Colon (tissue), 2 donors: Measurements from ENCODE around the gene ARHGAP10.
"Not testable (repeated sequence)": the region's sequence is repeated elsewhere in the genome, so short reads cannot be mapped to it uniquely, and the experiment has no call there.

Experiments
- FAIRE-seq: peaks from 2 replicates; lab custom pipeline; 2012; peaks lifted over from hg19 to GRCh38; lab: Jason Lieb, UNC
- donor health status: control.
- donor health status: control.

The ARHGAP10 gene

DNA sequence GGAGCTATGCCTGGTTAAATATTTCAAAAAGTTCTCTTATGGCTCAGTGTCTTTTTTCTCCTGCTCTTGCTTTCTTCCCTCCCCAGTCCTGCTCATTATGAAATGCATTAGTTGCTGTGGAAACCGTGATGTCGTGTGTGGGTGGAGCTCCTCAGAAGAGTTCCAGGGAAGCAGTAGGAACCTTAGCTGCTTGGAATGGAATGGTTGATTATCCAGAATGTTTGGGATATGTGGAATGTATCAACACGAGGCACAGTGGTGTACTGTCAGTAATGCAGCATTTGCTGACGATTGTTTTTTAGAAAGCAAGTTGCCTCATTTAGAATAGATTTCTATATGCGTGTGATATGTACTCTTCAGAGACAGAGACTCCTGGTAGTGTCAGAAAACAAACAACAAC, 333.2 kb downstream of the ARHGAP10 start:
- FAIRE-seq: no peak

- FAIRE-seq: no peak
Observed at GRCh38 chr4:148067301-148067916, 335.5 kb downstream of the ARHGAP10 start.

DNA sequence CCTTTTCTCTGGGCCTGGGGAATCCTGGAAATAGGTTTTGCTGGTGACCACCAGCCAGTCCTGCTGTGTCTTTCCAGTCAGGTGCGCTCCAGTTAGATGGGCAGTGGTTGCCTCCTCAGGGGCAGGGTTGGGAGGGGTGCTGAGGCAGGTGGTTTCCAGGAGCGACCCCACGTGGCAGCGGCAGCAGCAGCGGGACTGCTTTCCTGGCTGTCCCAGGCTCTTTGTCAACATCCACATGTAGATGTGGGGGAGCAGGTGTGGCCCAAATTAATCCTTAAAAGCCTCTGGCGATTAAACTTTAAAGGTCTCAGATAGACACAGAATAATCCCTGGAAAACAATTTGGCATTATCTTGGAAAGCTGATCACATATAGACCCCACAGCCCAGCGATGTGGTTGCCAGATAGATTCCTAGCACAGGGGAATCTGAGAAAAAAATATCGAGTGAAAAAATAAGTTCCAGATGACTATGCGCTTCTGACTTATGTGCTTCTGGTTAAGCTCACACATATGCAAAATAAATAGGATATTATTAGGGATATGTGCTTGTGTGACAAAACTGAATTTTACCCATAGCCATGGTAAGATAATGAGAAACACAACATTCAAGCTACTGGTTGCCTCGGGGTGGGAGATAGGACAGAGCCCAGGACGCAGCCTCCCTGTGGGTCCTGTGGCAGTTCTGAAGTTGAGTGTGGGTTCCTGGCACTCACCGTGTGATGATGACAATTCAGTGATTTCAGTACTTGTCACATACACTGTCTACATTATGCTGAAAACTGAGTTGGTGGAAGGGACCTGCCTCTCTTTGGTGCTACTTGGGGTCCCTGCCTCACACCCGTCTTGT, 336.4 kb downstream of the ARHGAP10 start:
- FAIRE-seq: no peak

DNA sequence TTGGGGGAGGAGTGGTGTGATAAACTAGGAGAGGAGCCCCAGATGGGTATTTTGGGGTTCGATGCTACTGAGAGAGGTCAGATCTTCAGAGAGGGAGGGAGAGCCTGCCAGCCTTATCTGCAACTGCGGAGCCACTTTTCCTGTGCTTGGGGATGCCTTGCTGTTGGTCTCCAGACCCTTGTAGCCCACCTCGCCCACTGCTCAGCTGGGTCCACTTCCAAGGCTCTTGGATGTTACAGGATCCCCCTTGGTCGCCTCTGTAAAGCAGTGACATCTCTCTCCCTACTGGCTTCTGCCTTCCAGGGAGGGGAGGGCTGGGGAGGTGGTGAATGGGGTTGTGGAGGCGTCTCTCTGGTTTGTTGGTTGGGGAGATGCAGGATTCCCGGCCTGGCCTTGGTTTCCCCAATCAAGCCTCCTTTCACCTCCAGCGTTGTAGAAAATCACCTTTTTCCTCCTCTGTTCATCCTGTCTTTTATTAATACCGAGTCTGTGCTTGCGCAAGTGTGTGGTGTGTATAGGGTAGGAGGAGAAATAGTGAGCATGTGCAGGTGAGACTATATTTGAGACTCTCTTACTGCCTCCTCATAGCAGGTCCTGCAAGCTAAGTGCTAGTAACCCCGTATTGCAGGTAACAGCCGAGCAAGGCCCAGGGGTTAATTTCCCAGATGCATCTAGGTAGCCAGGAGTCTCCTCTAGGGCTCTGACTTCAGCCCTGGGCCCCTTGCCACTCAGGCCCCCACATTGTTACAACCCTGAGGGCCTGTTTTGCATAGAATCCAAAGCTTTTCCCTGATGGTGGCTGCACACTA, 337.4 kb downstream of the ARHGAP10 start:
- no peak for FAIRE-seq

- no peak for FAIRE-seq
Observed at GRCh38 chr4:148069895-148070178, 337.9 kb downstream of the ARHGAP10 start.

- FAIRE-seq: no peak
Observed at GRCh38 chr4:148071009-148071408, 339.1 kb downstream of the ARHGAP10 start.

DNA sequence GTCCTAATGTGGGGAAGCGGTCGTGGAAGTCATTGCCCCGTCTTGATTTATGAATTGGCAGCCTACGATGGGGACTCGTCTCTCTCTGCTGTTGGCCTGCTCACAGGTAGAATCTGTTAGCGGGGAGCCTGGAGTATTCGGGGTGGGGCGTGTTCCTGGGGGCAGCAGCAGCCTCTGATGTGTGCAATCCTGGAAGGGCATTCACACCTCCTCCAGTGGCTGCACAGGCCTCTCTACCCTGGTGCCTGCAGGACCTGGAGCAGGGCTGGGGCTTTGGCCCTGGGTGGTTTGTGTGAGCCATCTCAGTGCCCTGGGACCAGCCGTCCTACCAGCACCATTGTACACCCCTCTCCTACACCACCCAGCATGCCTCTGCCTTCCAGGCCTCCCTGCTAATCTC, 340.9 kb downstream of the ARHGAP10 start:
- FAIRE-seq: no peak

DNA sequence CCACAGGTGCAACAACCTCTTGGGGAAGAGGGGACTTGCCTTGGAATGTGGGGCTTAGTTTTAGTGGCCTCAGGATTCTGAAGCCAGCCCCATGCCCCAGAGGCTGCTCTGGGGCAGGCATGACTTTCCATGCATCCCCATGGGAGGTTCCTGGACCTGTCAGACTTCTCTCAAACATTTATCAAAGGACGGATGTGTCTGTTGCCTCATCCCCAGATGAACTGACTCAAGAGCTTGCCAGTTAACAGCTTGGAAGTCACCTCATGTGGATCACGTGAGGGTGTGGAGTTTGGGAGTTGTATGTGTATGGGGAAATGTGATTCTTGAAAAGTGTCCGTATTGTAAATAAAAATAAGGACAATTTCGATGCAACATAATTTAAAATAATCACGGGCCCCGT, 341.5 kb downstream of the ARHGAP10 start:
- no peak for FAIRE-seq

GRCh38 chr4:148074462-148074861, 342.6 kb downstream of the ARHGAP10 start:
- no peak for FAIRE-seq

DNA sequence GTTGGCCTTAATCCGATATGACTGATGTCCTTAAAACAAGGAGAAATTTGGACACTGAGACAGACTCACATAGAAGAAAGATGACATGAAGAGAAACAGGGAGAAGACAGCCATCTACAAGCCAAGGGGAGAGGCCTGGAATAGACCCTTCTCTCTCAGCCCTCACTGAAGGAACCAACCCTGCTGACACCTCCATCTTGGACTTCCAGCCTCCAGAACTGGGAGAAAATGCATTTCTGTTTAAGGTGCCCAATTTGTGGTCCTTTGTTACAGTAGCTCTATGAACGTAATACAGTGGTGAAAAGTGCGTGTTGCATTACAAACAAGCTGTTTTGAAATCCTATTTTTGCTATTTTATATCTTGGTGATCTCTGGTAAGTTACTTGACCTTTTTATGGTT, 343.6 kb downstream of the ARHGAP10 start:
- FAIRE-seq: no peak

DNA sequence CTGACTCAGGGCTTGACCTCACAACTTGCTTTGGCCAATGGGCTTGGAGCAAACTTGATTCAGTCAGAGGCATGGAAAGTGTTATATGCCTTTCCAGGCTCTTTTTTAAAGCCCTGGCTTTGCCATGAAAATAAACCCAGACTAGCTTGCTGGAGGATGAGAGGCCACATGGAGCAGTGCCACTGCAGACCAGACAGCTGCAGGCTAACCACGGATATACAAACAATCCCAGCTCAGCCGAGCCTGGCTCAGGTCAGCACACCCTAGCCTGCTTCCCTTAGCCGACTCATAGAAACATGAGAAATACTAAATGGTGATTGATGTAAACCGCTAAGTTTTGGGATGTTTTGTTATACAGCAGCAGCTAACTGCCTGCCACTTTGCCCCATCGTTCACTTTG, 345.1 kb downstream of the ARHGAP10 start:
- no peak for FAIRE-seq

DNA sequence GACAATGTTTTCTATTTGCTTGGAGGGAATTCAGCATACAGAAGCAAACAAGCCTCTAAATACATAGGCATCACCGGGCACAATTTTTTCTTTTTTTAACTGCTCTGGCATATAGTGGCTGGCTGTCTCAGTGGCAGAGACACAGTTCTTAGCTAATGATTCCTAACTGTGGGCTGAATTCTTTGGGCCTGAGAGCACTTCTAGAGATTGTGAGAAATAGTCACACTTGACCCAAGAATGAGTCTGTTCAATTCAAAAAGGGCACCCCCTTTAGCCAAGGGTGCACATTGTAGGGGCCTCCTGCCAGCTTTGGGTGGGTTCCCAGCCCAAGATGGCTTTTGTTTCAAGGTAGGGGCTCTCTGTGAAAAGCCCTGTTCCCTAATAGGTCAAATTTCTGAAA, 345.7 kb downstream of the ARHGAP10 start:
- FAIRE-seq: no peak

- no peak for FAIRE-seq
Observed at GRCh38 chr4:148078061-148078460, 346.2 kb downstream of the ARHGAP10 start.

- no peak for FAIRE-seq
Observed at GRCh38 chr4:148079961-148080360, 348.1 kb downstream of the ARHGAP10 start.

DNA sequence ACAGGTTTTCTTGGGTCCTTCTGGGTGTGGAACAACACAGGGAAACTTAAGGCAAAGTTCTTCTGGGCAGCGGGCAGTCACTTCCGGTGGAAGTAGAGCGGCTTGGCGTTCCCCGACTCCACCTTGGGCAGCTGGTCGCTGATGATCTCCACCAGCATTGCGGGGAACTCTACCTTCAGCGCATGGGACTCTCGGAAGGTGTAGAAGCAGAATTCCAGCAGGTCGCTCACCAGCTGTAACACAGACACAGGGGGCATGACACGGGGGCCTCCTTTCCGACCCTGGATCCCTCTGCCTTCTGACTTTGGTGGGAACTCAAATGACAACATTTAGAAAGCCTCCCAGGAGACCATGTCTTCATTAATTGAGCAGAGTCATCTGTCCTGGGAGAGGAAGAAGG, 349.4 kb downstream of the ARHGAP10 start:
- no peak for FAIRE-seq

DNA sequence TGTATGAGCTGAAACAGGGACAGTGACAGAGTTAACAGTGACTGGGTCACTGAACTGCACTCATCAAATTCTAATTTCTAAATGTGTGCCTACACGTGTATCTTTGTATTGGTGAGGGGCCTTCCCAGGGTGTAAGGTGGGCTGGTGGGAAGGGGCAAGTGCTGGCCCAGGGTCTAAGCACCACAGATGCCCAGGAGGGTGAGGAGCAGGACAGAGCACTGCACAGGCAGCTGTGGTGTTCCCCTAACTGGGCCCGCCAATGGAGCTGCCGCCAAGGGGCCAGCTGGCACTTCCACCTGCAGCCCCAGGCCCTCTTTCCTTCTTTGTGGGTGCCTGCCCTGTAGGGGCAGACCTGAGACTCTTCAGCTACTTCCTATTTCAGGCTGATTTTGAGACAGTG, 349.9 kb downstream of the ARHGAP10 start:
- FAIRE-seq: no peak

- FAIRE-seq: not testable (repeated sequence)
Observed at GRCh38 chr4:148083073-148083472, 351.2 kb downstream of the ARHGAP10 start.

GRCh38 chr4:148089624-148090023, 357.7 kb downstream of the ARHGAP10 start:
- no peak for FAIRE-seq

DNA sequence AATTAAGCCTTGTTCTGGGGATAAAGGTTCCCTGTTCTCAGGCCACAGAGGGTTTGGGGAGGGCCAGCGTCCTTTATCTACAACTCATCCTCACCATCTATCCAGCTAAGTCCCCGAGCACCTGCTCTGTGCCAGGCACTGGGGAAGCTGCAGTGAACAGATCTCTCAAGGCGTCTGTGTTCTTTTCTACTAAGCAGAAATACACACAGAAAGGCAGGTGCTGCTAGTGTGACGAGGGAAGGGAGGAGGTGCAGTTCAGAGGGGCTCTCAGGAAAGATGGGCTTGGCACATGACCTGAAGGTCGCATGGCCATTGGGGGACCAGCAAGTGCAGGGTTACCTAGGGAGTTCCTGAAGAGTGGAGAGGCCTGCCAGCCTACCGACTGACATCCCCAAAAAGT, 358.1 kb downstream of the ARHGAP10 start:
- FAIRE-seq: no peak

DNA sequence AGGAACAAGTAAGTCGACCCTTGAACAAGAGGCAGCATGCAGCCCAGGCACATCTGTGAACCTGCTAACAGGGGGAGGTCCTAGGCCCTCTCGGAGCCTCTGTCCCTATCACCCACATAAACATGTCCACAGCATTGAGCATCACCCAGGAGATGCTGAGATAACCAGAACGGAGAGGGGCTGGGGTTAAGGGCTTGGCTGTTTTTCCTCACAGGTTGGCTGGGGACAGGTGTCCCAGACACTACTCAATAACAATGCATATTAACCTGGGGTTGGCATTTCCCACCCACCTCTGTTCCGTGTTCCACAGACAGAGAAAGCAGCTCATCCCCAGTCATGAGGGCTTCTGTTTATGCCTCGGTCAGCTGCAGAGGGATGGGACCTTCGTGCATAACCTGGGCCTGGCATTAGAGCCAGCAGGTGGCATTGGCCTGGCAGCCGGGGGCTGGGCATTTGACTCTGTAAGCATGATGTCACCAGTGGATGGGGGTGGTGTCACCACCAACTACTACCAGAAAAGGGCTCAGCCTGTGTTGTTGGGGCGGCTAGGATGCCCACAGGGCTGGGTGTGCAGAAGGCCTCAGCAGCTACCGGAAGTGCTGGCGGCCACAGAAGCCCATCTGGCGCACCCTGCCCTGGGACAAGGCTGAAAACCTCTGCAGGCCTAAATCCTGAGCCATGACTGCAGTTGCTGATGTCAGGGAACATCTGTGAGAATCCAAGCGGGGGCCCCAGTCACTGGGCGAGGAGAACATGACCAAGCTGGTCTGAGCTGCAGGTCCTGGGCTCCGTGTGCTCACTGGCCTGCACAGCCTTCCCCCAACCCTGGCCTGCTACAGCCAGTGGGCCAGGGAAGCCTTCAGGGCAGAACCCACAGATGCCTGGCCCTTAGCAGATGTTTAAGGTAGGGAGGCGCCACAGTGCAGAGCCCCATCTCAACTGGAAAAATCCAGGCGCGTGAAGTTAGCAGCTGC, 358.9 kb downstream of the ARHGAP10 start:
- no peak for FAIRE-seq

GRCh38 chr4:148091896-148092295, 360.0 kb downstream of the ARHGAP10 start:
- FAIRE-seq: no peak
